Right ventricle myocardium superior (tissue), 1 donor: ENCODE data around the gene KRTAP10-3. TPM values are rescaled to one million over a fixed set of nuclear protein-coding genes. Genes with fewer than 3 reads are reported as not detected.
"Not testable (repeated sequence)": the region's sequence is repeated elsewhere in the genome, so short reads cannot be mapped to it uniquely, and the experiment has no call there.

Source experiments
- ATAC-seq: fragments of 200-7000 bp; cut with Tn5 transposase; one replicate; pipeline ENCODE4 v1.9.1; 2020; ENCODE audit warnings: mild to moderate bottlenecking; ENCODE audit not compliant: poor library complexity
- DNase-seq: peaks from one replicate; pipeline ENCODE4 v3.0.0-alpha.2; 2020
- intact Hi-C: fragments of 100-400 bp; cut with DNase I; formaldehyde crosslinking; loops from one replicate; pipeline ENCODE4 v1.11.2; 2022
- total RNA-seq: library from RNA; stranded (reverse); fragmentation: NEBNext Ultra II Directional; extraction: Animal tissue kit (Norgen Biotek cat#: 25700); gene quantifications from one replicate; pipeline ENCODE4 v1.2.1, GENCODE V29; 2021
- donor health status: DM: no; HTN: yes; CAD: no; lungs with severe emphysema.

The KRTAP10-3 gene
- total RNA-seq, 1 donor from 2014 or later: not detected

- ATAC-seq, intact Hi-C loops, DNase-seq: not testable (repeated sequence)
These were observed 15.2 kb upstream of the KRTAP10-3 start, which contains the start of gene KRTAP10-4 for GRCh38 chr21:44573630-44574456. Gene KRTAP10-4, plus strand, starts transcription at chr21:44573729. Its CDS starts 30 bp downstream, at chr21:44573759.

GRCh38 chr21:44572959-44573583 lies 14.5 kb upstream of the KRTAP10-3 start:
- DNase-seq (no peak), ATAC-seq (no peak)
- intact Hi-C loops: no loop called here

- intact Hi-C loops: no loop called here
- DNase-seq: no peak
These were observed 13.5 kb upstream of the KRTAP10-3 start for GRCh38 chr21:44571844-44572782.

GRCh38 chr21:44571296-44571695 lies 12.7 kb upstream of the KRTAP10-3 start:
- intact Hi-C loops: no loop called here
- DNase-seq: no peak
- no peak for ATAC-seq

More at GRCh38 chr21:44571844-44572782, 13.5 kb upstream of the KRTAP10-3 start:
- ATAC-seq: no peak

GRCh38 chr21:44569861-44570517 lies 11.4 kb upstream of the KRTAP10-3 start:
- no peak for DNase-seq
- intact Hi-C loops: no loop called here

GRCh38 chr21:44568667-44569556 lies 10.3 kb upstream of the KRTAP10-3 start:
- no peak for DNase-seq
- ATAC-seq: no peak
- intact Hi-C loops: no loop called here

More at GRCh38 chr21:44569861-44570517, 11.4 kb upstream of the KRTAP10-3 start:
- ATAC-seq: no peak

GRCh38 chr21:44568261-44568660 lies 9.7 kb upstream of the KRTAP10-3 start:
- ATAC-seq (no peak), DNase-seq (no peak)
- intact Hi-C loops: no loop called here

- ATAC-seq (no peak), DNase-seq (no peak)
- intact Hi-C loops: no loop called here
These were observed 9.0 kb upstream of the KRTAP10-3 start for GRCh38 chr21:44567481-44568171.

- DNase-seq: no peak
- no peak for ATAC-seq
These were observed 7.8 kb upstream of the KRTAP10-3 start for GRCh38 chr21:44566403-44566802.

GRCh38 chr21:44564886-44565598 lies 6.4 kb upstream of the KRTAP10-3 start:
- ATAC-seq: no peak
- no peak for DNase-seq
- intact Hi-C loops: no loop called here

More at GRCh38 chr21:44566403-44566802, 7.8 kb upstream of the KRTAP10-3 start:
- intact Hi-C loops: no loop called here

GRCh38 chr21:44564099-44564498 lies 5.5 kb upstream of the KRTAP10-3 start:
- DNase-seq (no peak), ATAC-seq (no peak)
- intact Hi-C loops: no loop called here

- intact Hi-C loops, DNase-seq, ATAC-seq: not testable (repeated sequence)
These were observed 293 bp downstream of the KRTAP10-3 start for GRCh38 chr21:44558329-44558675.

GRCh38 chr21:44557491-44558328 lies 885 bp downstream of the KRTAP10-3 start:
- no peak for ATAC-seq
- no peak for DNase-seq
- intact Hi-C loops: no loop called here

GRCh38 chr21:44556879-44557278 lies 1.7 kb downstream of the KRTAP10-3 start:
- no peak for ATAC-seq
- intact Hi-C loops: no loop called here

GRCh38 chr21:44555200-44555875 lies 3.3 kb downstream of the KRTAP10-3 start:
- ATAC-seq (no peak), DNase-seq (no peak)
- intact Hi-C loops: no loop called here

More at GRCh38 chr21:44556879-44557278, 1.7 kb downstream of the KRTAP10-3 start:
- DNase-seq: no peak
